ENCODE results near the gene DOCK8.

DNA sequence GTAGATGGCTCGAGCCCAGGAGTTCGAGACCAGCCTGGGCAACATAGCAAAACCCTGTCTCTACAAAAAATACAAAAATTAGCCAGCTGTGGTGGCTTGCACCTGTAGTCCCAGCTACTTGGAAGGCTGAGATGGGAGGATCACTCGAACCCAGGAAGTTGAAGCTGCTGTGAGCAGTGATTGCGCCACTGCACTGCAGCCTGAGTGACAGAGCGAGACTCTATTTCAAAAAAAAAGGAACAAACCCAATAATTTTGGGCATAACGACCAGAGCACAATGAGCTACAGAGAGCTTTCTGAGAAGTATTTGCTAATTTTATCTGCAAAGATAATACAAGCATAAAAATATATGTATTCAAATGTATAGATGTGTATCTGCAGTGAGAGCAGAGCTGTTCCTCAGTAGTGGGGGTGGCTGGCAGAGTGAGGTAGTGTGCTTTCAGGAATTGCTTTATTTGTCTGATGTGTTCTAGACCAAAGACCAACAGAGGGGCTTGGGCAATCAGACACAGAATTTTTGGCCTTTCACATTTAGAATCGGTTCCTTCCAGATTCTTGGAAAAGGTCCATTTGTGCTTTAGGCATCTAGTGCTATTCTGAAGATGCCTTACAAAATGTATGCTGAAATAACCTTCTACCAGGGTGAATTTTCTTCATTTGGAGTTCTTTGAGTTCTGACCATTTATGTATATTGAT lies 5.2 kb downstream of the DOCK8 start:
- TF ChIP-seq, protein P1, sequence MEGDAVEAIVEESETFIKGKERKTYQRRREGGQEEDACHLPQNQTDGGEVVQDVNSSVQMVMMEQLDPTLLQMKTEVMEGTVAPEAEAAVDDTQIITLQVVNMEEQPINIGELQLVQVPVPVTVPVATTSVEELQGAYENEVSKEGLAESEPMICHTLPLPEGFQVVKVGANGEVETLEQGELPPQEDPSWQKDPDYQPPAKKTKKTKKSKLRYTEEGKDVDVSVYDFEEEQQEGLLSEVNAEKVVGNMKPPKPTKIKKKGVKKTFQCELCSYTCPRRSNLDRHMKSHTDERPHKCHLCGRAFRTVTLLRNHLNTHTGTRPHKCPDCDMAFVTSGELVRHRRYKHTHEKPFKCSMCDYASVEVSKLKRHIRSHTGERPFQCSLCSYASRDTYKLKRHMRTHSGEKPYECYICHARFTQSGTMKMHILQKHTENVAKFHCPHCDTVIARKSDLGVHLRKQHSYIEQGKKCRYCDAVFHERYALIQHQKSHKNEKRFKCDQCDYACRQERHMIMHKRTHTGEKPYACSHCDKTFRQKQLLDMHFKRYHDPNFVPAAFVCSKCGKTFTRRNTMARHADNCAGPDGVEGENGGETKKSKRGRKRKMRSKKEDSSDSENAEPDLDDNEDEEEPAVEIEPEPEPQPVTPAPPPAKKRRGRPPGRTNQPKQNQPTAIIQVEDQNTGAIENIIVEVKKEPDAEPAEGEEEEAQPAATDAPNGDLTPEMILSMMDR (IDR thresholded peaks at IDR 0.05), result no peak
- TF ChIP-seq POLR2A (IDR thresholded peaks at IDR 0.05), result no peak
